Adipose tissue (tissue), 3 donors: Measurements from ENCODE around the gene HRH3. TPM values are rescaled to one million over a fixed set of nuclear protein-coding genes. Genes with fewer than 3 reads are reported as not detected.

ENCODE experiments used
- H3K27ac ChIP-seq: one replicate; pipeline ENCODE4 v1.5.1; 2013; ENCODE audit warnings: low read depth, low read length
- WGBS, 3 donors: extraction: QIAGEN DNeasy Blood & Tissue Kit; methylation state at CpG; one replicate each; pipeline ENCODE4 v1.1.7; 2013; 5-methylcytosine and 5-hydroxymethylcytosine counted together
- polyA plus RNA-seq, 3 donors: library from polyadenylated mRNA; stranded (reverse); fragments of 200-250 nt; gene quantifications; one replicate each; pipeline ENCODE4 v1.2.3, GENCODE V29; 2013
- donor health status: healthy with polysubstance abuse.
- donor health status: Bipolar disorder and iron deficiency.
- donor health status: healthy.

Gene HRH3
- polyA plus RNA-seq, 3 donors, result 0.10 TPM; not detected in 2

DNA sequence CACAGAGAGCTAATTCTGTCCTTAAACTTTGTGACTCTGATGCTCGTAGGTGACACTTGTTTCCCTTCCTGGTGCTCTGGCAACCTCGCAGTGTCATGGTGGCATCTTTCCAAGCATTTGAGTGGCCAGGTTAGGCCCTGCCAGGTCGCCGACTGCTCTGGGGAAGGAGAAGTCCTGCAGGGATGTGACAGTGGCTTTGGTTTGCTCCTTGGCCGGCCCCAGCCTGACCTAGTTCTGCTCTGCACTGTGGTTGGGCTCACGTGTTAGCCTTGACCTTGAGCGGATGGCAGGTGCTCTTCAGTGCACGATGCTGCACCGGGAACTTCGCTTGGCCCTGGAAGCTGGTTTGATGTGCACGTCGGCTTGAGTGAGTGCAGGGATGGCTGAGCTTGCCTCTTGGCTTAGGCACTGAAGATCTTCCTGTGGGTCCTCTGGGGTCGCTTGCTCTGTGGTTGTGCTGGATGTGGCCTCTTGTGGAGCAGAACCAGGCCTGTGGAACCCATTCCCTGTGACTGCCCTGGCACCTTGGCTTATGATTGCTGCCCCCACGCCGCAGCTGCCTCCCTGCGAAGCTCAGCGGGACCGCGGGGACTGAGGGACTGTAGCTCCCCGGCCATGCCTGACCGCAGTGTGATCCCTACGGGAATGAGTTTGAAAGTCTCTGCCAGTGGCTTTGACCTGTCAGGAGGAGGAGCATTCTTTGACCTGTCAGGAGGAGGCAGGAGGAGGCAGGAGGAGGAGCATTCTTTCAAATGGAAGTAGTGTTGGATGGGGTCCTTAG lies 27.0 kb upstream of the HRH3 start:
- 34 to 74% (median 62%) methylated on average over 22 of the region's 22 CpGs for WGBS, 3 donors
- H3K27ac ChIP-seq, result no peak overlapping the region

DNA sequence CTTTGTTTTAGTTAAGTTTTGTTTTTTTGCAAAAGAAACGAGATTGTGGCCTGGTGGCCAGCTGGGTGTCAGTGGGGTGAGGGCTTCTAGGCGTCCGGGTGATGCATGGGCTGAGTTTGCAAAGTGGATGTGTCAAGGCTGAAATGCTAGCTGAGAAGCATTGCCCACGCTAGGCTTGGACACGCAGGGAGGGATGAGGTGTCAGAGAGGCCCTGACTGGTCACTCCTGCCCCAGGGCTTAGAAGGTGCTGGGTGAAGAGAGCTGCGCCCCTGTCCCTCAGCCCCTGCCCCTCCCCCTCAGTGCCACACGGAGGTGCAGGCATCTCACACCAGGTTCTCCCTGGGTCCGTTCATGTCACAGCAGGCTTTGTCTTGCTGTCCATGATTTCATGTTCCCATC lies 26.4 kb upstream of the HRH3 start:
- no peak overlapping the region for H3K27ac ChIP-seq
- WGBS, 3 donors, result 59 to 89% (median 84%) methylated on average over 6 to 8 of the region's 8 CpGs

DNA sequence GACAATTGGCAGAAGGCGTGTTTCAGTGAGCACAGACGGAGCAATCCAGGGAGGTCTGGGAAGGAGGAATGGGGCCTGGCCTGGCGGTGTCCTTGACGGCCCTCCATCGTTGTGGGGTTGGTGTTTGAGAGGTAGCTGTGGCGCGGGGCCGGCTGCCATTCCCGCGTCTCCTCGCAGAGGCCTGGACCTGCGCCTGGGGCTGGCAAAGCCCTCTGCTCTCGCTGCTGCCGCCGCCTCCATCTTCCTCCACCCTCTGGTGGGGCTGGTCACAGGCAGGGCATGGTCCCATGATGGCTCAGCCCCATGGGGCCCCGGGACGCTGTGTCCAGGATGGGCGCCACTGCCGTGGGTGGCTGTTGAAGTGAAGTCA lies 25.8 kb upstream of the HRH3 start:
- 65 to 90% (median 83%) methylated on average over 19 of the region's 19 CpGs for WGBS, 3 donors
- H3K27ac ChIP-seq, result no peak overlapping the region

- 19 to 60% (median 47%) methylated on average over 17 of the region's 17 CpGs for WGBS, 3 donors
- no peak overlapping the region for H3K27ac ChIP-seq
These were observed 24.6 kb upstream of the HRH3 start for GRCh38 chr20:62244644-62245108.

DNA sequence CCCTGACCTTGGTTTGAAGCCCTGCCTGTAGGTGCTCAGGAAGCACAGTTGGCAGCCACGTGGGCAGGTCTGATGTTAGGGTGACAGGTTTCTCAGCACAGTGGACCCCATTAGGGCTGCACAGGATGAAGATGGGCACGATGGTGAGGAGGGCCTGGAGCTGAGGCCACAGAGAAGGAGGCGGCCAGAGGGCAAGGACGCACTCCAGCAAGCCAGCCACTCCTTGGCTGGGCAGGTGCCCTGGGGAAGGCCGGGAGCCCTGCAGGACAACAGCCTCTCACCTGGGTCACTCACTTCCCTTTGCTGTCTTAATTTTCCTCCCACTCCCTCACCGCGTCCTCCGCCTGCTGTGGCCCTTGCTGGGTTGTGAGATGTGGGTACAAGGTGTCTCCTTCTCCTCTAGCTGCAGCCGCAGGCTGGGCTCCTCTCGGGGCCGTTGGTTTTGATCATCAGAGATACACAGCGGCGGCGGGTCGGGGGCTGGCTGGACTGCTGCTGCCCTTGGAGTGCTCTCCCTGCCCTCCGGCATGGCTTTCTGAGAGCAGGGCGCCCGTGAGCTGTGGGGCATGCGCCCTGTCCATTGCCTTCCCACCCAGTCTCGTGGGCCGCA lies 23.9 kb upstream of the HRH3 start:
- H3K27ac ChIP-seq, result no peak overlapping the region
- WGBS, 3 donors, result 42 to 71% (median 68%) methylated on average over 19 to 21 of the region's 21 CpGs

GRCh38 chr20:62243106-62243505 lies 23.0 kb upstream of the HRH3 start:
- H3K27ac ChIP-seq, result no peak overlapping the region
- WGBS, 3 donors, result 51 to 89% (median 83%) methylated on average over 18 to 22 of the region's 22 CpGs

DNA sequence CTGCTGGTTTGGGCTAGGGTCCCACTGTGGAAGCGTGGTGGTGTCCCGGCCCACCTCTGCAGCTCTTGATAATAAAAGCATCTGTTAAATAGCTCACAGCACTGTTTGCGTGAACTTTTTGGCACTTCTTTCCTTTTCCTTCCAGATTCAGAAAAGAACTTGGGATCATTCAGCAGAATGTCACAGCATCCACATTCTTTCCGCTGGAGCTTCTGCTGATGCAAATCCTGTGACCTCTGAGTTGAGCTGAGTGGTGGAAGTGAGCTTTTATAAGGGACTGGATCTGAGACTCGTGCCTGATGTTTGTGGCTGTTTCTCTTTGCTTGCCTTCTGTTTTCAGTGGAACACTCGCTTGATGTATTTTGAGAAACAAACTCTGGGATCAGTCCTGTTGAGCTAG lies 22.1 kb upstream of the HRH3 start:
- WGBS, 3 donors, result 47 to 76% (median 76%) methylated on average over 6 of the region's 6 CpGs
- no peak overlapping the region for H3K27ac ChIP-seq

DNA sequence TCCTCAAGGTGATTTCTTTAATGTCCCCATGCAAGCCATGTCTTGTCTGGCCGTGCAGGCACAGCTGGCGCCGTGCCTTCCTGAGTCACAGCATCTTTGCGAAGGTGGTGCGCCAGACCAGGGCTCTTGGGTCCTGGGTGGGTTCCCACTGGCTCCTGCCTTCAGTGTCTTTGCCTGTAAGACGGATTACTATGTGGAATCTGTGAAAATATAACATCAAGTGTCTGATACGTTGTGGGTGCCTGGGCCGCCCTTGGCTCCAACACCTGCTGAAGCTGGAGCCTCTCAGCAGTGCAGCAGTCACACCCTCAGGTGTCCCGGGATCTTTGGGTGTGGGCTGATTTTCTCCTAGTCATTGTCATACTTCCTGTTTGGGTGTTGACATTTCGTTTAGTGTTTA lies 21.4 kb upstream of the HRH3 start:
- 47 to 77% (median 64%) methylated on average over 10 of the region's 10 CpGs for WGBS, 3 donors
- no peak overlapping the region for H3K27ac ChIP-seq

DNA sequence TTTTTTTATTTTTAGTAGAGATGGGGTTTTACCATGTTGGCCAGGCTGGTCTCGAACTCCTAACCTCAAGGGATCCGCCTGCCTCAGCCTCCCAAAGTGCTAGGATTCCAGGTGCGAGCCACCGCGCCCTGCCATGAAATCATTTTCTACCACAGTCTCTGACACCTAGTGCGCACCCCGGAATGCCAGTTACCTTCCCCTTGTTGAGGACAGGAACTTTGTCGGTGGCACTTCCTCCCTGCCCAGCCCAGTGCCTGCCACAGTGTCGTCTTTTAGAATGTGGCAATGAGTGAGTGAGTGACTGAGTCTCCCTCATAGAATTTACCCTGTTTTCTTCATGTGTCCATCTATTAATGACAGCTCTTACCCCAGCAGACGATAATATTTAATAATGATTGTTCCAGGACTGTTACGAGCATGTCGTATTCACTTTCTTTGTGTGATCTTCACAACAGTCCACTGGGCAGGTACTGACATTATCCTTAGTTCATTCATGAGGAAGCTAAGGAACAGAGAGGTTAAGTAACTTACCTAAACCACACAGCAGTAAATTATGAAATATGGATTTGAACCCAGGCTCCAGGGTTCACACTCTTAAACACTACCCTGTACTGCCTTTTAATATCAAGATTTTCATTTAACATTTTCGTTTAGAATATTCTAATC lies 20.1 kb upstream of the HRH3 start:
- WGBS, 3 donors, result 68 to 75% (median 74%) methylated on average over 13 of the region's 13 CpGs
- H3K27ac ChIP-seq, result no peak overlapping the region

GRCh38 chr20:62239278-62239879 lies 19.3 kb upstream of the HRH3 start:
- 12 to 53% (median 47%) methylated on average over 23 of the region's 23 CpGs for WGBS, 3 donors
- no peak overlapping the region for H3K27ac ChIP-seq

DNA sequence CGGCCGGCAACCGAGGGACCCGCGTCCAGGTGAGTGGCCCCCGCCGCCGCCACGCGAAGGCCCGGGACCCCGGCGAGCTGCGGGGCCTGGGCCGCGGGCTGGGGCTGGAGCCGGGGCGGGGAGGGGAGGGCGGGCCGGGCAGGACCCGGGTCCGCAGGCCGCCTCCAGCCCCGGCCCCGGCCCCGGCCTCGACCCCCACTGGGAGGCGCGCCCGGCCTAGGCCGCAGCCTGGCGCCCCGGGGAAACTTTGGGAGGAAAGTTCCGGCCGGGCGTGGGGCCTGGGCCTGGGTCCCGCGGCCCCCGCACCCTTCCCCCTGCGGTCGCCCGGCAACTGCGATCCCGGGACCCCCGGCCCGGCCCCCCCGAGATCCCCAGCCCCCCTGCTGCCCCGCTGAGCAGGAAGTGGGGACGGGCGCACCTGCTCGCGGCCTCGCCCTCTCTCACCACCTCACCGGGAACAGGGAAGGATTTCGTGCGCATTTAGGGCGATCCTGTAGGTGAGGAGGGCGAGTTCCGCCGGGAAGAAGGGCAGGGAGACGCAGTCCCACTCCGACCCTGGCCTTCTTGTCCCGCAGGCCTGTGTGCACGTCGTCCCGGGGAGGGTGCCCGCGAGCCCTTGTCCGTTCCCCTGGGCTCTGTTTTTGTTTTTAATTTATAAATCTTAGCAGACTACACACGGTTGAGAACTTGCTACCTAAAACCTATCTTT lies 18.6 kb upstream of the HRH3 start:
- no peak overlapping the region for H3K27ac ChIP-seq
- WGBS, 3 donors, result 0 to 1% (median 1%) methylated on average over 43 to 70 of the region's 70 CpGs

- H3K27ac ChIP-seq, result no peak within 1 kb of the TSS
- WGBS, 3 donors, result 1 to 4% (median 1%) methylated on average over 49 to 55 of the region's 55 CpGs
These were observed 17.9 kb upstream of the HRH3 start, which contains the start of gene OSBPL2 for GRCh38 chr20:62237801-62238568. Gene OSBPL2, plus strand, starts transcription at chr20:62238521. Its CDS starts 17,664 bp downstream, at chr20:62256185.

DNA sequence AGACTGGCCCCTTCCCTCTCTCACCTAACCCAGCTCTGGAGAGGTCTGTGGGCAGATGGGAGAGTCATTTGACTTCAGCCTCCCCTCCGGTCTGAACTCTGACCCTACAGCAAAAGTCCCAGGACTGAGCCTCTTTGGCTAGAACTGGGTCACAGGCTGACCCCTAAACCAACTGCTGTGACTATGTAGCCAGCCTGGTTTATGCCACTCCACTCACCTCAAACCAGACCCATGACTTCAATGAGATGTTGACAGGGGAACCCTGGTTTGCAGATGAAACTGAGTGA lies 17.4 kb upstream of the HRH3 start:
- H3K27ac ChIP-seq, result no peak overlapping the region
- WGBS, 3 donors, result 64 to 71% (median 71%) methylated on average over 1 of the region's 1 CpG

DNA sequence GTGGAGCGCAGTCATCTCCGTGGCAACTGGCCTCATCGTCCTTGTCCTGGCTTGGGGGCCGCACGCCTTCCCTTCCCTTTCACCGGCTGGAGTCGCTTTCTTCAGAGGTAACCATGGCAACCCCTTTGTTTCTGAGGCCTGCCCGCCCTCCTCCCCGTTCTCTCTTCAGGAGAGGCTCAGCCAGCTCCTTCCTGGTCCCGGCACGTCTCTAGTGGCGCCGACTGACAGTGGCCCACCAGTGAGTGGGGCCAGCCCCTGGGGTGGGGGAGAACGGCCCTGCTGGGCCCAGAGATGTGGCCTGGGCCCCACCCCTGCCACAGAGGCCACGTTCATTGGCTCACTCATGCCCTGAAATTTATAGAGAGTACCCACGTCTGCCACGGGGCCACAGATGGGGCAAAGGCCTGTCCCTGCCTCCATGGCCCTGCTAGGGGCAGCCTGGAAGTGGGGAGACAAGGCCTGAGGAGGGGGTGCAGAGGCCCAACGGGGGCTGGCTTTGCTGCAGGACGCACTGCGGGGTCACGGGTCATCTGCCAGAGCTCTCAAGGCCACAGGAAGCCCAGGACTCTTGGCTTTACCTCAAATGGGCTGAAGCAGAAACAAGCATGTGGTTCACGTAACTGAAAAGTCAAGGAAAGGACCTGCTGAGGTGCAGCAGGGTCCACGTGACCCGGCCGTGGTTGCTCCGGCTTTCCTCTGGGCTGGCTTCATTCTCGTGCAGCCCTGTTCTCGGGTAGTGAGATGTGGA lies 16.9 kb upstream of the HRH3 start:
- no peak overlapping the region for H3K27ac ChIP-seq
- WGBS, 3 donors, result 56 to 65% (median 60%) methylated on average over 28 of the region's 28 CpGs

DNA sequence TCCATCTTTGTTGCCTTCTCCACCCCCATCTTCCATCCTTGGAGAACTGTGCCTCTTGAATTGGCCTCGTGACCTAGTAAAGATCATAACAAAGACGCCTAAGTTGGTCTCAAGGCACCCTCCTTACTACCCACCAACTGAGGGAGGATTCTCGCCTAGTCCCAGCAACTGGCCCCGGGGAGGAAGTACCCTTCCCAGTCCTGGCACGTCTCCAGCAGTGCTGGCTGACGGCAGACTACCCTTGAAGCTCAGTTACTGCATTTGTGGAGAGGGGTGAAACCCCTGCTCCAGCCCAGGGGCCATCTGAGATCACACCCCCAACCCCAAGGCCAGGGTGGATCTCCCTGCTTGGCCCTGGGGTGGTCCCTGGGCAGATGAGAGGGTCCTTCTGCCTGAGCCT lies 16.1 kb upstream of the HRH3 start:
- WGBS, 3 donors, result 54 to 71% (median 56%) methylated on average over 6 of the region's 6 CpGs

GRCh38 chr20:62235777-62236157 lies 15.7 kb upstream of the HRH3 start:
- no peak overlapping the region for H3K27ac ChIP-seq

More for the DNA sequence above, 16.1 kb upstream of the HRH3 start:
- H3K27ac ChIP-seq, result no peak overlapping the region

DNA sequence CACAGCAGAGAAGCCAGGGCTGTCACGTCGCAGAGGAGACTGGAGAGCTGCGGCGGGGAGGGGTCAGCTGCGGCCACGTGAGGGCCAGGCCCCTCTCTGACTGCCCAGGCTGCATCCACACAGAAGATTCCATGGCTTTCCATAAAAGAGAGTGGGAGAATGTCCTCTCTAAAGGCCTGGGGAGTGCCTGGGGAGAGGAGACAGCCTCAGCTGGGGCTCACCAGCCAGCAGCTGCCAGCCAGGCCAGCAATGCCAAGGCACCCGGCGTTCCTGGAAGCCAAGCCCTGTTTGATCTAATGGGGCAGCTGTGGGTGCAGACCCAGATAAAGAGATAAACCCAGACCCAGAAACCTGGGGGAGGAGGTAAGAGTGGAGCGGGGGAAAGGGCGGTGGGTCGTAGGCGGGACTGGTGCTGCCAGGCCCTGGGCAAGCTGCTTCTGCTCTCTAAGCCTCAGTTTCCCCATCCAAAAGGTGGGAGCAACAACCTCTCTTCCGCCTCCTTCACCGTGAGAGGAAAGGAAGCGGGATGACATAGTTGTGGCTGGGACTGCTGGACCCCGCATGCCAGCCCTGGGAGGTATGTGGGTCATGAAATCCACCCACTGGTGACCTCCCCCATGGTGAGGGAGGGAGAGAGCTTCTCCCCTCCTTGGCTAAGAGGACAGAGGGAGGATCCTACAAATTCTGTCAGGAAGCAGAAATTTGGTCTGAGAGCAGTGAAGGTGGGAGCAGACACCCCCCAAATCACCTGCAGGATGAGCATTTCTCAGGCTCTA lies 15.1 kb upstream of the HRH3 start:
- H3K27ac ChIP-seq, result no peak overlapping the region
- 58 to 67% (median 67%) methylated on average over 16 of the region's 16 CpGs for WGBS, 3 donors

More at GRCh38 chr20:62235777-62236157, 15.7 kb upstream of the HRH3 start:
- WGBS, 3 donors, result 92 to 93% (median 92%) methylated on average over 9 of the region's 9 CpGs
